Measurements from ENCODE around the gene BBX.

The BBX gene

GRCh38 chr3:107740992-107741896, 218.5 kb downstream of the BBX start:
- DNase-seq, result no peak

- DNase-seq, result no peak
Observed at GRCh38 chr3:107745354-107745753, 222.6 kb downstream of the BBX start.

GRCh38 chr3:107752202-107752990, 229.6 kb downstream of the BBX start:
- peak in 1 of 56 donors; percentile 3 for DNase-seq

GRCh38 chr3:107753494-107753893, 230.7 kb downstream of the BBX start:
- DNase-seq, result peak in 42 of 56 donors; percentile 4 to 67 (median 34)

GRCh38 chr3:107753976-107754375, 231.2 kb downstream of the BBX start:
- DNase-seq, result no peak

GRCh38 chr3:107756649-107757048, 233.9 kb downstream of the BBX start:
- no peak for DNase-seq

- no peak for DNase-seq
Observed at GRCh38 chr3:107757140-107757539, 234.4 kb downstream of the BBX start.

GRCh38 chr3:107760144-107760543, 237.4 kb downstream of the BBX start:
- DNase-seq, result no peak

GRCh38 chr3:107761391-107761790, 238.6 kb downstream of the BBX start:
- no peak for DNase-seq

- no peak for DNase-seq
Observed at GRCh38 chr3:107765524-107765923, 242.8 kb downstream of the BBX start.

GRCh38 chr3:107767897-107768605, 245.3 kb downstream of the BBX start:
- DNase-seq, result no peak

- no peak for DNase-seq
Observed at GRCh38 chr3:107769882-107770281, 247.1 kb downstream of the BBX start.

GRCh38 chr3:107772016-107772415, 249.3 kb downstream of the BBX start:
- no peak for DNase-seq

GRCh38 chr3:107775974-107776373, 253.2 kb downstream of the BBX start:
- no peak for DNase-seq

GRCh38 chr3:107781253-107781652, 258.5 kb downstream of the BBX start:
- DNase-seq, result no peak

- DNase-seq, result no peak
Observed at GRCh38 chr3:107782054-107782453, 259.3 kb downstream of the BBX start.

GRCh38 chr3:107790612-107791011, 267.9 kb downstream of the BBX start:
- no peak for DNase-seq

- no peak for DNase-seq
Observed at GRCh38 chr3:107791027-107791426, 268.3 kb downstream of the BBX start.

GRCh38 chr3:107791450-107791849, 268.7 kb downstream of the BBX start:
- no peak for DNase-seq

- DNase-seq, result peak in 2 of 56 donors; percentile 2 to 8
Observed at GRCh38 chr3:107794664-107795443, 272.1 kb downstream of the BBX start.

GRCh38 chr3:107795514-107796094, 272.8 kb downstream of the BBX start:
- no peak for DNase-seq
